22Rv1 (cell line): ENCODE results near the gene CACNG3.

ENCODE experiments used
- ZFX ChIP-seq: fragments of 450-650 bp; IDR thresholded peaks from 2 replicates; pipeline ENCODE4 v1.6.1; 2017; ENCODE audit warnings: antibody characterized with exemption, borderline replicate concordance
- TF ChIP-seq, protein P1 (sequence below): fragments of 450-650 bp; IDR thresholded peaks from 2 replicates; pipeline ENCODE4 v1.5.1; 2017; ENCODE audit warnings: mild to moderate bottlenecking

DNA sequence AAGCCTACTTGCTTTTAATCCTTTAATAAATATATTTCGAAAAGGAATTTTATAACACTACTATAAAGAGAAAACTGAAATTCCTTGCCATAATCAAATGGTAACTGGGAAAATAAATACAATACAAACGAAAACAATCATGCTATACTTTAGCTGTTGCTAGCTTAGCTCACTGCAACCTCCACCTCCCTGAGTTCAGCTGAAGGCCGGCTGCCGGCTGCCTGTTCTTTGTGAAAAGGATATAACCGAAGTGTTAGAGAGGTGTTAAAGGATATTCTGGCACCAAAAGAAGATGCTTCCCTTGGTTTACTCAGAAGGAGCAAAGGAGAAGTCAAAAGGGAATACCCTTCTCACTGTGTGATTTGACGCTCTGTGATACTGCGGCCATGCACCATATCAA, 108.5 kb downstream of the CACNG3 start:
- TF ChIP-seq, protein P1, sequence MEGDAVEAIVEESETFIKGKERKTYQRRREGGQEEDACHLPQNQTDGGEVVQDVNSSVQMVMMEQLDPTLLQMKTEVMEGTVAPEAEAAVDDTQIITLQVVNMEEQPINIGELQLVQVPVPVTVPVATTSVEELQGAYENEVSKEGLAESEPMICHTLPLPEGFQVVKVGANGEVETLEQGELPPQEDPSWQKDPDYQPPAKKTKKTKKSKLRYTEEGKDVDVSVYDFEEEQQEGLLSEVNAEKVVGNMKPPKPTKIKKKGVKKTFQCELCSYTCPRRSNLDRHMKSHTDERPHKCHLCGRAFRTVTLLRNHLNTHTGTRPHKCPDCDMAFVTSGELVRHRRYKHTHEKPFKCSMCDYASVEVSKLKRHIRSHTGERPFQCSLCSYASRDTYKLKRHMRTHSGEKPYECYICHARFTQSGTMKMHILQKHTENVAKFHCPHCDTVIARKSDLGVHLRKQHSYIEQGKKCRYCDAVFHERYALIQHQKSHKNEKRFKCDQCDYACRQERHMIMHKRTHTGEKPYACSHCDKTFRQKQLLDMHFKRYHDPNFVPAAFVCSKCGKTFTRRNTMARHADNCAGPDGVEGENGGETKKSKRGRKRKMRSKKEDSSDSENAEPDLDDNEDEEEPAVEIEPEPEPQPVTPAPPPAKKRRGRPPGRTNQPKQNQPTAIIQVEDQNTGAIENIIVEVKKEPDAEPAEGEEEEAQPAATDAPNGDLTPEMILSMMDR: no peak
- no peak for TF ChIP-seq ZFX
